Effector CD4-positive, alpha-beta T cell (primary cell): Measurements from ENCODE around the gene RAD51B.
A peak's percentile ranks its signal among the peaks of the same experiment; 100 is the strongest.
"Not testable (repeated sequence)": the region's sequence is repeated elsewhere in the genome, so short reads cannot be mapped to it uniquely, and the experiment has no call there.

Experiments
- DNase-seq: peaks from one replicate; pipeline ENCODE4 v3.0.0-alpha.2; 2020

Gene RAD51B

DNA sequence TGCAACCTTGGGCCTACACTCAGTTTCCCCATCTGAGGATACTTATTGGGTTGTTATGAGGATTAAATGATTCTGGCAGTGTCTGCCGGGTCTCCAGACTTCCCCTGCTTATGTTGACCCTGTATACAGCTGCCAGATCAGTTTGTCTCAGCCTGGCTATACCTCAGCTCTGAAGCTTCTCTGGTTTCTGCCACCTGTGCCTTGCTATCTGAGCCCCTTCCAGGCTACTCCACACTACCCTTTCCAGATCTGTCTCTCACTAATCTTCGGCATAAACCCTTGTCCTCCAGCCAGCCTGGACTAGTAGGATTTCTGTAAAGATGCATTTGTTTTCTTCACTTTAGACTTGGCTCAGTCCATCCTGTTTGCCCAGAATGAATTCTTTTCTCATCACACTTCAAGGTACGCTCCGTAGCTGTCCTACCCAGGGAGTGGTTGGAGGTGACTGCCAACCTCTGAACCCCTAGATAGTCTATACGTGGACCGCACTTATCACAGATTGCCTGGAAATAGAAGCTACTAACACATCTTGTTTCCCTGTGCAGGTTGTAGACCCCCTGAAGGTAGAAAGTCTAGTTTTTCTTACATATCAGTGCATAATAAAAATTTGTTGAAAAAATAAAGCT lies 422.4 kb downstream of the RAD51B start:
- no peak for DNase-seq

DNA sequence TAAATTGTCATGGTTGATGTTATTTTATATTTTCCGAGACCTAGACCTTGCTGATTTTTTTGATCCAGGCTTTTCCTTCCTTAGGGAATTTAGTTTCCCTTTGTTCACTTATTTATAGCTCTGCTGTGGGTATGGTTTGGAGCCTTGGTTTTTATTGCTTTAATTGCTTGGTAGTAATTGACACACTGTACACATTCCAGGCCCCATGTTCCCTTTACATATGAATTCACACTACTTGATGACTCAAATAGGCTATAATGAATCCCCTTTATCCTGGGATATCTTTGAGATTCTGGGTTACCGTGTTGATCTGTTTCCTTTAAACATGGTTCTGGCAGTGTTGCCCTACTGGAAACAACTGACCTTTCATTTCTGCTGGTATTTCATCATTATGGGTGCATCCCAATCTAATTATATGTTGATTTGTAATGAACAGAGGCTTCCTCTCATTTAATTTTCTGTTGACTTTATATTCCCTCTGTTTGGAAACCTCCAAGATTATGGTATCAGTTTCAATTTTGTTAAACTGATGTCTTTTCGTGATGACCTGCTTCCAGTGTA lies 424.0 kb downstream of the RAD51B start:
- DNase-seq, result no peak

DNA sequence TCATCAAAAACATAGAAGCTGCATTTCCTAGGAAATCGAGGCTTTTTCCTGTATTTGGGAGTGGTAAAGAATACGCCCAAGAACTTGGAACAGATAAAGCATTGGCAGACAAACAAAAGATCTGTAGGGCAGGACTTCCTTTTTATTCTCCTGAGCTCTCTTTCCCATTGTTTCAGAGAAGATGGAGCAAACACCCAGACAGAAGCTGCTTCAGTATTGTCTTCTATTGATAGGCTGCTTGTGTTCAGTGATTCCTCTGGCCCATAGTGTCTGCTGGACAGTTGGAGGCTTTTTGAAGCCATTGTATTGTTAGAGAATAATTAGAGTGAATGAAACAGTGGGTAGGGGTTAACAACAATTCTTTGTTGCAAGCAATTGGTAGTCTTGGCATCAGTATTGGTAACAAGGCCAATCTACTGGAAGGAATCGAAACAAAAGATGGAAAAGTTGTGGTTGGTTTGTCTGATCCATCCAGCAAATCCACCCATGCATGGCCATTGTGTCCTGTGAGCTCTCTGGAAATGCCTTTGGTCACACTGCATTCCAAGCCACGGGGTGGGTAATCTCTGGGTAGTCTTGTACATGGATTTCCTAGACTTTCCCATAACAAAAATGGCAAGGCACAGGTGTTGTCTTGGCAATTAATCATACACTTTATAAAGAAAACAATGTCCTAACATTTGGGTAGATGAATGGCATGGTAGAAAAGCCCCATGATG lies 424.8 kb downstream of the RAD51B start:
- no peak for DNase-seq

DNA sequence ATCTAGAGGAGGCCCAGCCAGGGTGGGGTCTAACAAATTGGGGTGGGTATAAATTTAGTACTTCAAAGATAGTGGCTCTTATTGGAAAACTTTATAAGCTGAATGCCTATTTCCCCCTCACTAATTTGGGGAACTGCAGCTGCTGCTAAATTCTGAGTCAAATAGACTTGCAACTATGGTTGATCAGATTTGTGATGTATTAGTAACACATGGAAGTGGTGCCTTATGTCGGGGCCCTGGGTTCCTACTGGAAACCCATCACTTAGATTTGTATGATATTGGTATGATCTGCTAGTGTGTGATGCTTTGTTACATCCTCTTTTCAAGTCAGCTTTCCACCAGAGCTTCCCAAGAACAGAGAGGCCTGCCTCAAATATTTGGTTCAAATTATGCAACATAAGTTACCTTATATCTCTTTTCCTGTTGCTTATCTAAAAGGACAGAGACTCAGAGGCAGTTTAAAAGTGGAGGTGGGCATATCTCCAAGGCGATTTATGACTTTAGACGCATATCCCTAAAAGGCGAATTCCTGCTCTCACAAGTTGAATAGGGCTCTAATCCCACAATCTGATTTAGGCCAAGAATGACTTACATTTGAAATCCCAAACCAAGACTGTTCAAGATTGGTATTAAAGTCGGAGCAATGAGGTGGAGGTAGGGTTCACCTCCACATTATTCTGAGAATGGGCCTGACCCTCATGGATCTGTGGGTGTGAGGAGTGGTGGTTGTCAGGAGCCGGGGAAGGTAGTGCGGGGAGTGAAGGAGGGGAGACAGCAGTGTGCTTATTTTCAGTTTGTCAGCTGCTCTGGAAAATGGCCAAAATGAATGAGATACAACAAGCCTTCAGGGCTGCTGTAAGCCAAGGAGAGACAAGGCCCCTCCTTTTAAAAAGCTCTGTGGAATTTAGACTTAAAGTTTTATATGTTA lies 425.8 kb downstream of the RAD51B start:
- DNase-seq, result no peak

DNA sequence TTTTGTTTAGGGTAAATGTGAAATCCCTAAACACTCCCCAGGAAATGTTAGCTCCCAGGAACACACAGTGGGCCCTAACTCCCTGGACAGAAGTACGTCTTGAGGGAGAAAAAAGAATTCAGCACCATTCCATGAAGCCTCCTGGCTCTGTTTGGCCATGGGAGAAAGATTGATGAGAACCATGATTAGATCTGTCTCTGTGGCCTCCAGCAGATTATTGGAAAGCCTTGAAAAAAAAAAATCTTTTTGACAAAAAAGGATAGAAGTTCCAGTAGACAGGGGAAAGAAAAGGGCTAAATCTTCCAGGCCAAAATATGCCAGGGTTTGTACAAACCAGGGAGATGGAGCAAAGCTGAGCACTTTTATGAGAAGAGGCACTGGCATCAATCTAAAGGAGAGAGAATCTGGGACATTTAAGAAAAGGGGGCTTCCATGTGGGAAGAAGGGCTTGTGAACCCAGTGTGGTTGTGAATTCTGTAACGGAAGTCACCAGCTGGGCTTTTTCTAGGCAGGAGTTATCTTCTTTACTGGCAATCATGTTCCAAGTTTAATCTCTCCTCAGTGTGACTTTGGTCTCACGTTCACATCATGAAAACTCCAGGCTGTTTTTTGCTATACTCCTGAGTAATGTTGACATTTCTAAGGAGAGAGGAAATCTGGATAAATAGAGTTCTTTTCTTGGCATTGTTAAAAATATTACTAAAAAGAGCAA lies 426.7 kb downstream of the RAD51B start:
- no peak for DNase-seq

DNA sequence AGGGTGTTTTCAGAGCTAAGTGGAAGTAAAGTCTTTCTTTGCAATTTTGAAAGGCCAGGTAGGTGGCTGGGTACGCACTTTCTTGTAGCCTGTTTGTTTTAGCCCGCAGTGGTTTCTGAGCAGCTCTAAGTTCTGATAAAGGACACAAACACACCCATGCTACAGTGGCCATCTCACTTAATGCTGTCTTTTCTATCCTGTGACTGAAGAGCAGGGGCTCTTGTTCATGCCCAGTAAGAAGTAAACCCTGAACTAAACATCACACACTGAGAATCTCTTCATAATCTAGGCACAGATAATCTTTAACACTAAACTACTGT lies 427.2 kb downstream of the RAD51B start:
- no peak for DNase-seq

DNA sequence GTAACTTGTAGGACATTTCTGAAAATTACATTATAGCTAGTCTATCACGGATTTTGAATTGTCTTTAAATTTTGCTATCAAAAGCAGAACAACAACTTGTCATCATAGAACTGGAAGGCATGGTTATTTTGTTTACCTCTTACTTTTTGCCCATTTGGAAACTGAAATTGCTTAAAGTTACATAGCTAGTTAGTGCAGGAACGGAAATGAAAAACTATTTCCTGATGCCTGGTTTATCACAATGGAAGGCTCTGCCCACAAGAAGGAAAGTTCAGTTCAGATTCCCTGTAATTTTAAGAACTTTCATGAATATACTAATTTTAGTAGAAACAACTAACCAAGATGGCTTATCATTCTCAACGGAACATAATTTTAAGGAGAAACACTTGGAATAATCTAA lies 427.7 kb downstream of the RAD51B start:
- DNase-seq, result no peak

DNA sequence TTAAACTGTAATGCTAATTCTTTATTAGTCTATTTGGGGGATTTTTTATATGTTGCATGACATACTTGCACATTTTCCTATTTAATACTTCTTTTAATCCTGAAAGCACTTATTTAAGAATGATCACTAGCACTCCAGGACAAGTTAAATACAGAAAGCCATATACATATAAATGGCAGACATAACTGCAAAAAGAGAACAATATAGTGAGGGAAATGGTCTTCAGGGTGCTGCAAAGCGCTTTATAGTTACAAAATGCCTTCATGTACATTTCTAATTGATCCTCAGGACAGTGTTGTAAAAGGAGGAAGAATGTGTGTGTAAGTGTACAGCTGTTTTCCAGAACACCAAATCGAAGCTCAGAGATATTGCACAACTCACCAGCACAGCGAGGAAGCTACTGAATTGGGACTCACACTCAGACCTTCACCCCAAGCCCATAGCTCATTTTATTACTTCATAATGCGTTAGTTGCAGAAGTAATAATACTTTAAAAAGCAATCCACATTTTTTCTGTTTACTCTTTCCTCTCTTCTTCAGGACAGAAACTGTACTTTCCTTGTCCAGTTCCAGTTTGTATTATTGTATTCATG lies 428.2 kb downstream of the RAD51B start:
- no peak for DNase-seq

DNA sequence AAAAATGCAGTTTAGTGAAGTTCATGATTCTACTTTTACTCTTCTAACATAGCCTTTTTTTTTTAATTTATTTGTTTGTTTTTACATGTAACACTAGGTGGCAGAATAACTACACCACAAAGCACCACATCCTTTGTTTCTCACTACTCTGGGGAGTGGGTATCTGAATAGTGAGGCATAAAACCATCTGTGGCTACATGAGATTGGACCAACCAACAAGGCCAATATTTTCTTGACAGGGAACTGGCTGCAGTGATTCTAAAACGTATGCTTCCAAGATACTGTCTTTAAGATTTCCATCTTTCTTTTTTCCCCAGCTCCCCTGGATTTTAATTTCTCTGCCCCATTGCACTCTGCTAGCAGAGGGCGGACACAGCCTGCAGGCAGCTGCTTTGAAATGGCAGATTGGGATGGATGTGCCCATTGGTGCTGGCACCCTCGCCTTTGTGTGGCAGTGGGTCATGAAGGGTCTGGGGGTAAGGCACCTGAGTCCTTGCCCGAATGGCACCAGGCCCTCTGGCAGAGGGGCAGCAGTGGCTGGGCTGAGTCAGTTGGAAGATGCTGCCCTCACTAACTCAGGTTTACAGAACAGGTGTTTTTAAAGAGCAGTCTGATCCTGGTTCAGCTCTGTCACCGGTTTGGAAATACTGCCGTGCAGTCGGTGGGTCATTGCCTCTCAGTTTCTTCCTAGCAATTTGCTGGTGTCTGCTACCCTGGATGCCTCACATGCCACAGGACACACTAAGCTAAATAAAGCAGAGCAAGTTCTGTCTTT lies 429.1 kb downstream of the RAD51B start:
- peak; percentile 10 for DNase-seq

DNA sequence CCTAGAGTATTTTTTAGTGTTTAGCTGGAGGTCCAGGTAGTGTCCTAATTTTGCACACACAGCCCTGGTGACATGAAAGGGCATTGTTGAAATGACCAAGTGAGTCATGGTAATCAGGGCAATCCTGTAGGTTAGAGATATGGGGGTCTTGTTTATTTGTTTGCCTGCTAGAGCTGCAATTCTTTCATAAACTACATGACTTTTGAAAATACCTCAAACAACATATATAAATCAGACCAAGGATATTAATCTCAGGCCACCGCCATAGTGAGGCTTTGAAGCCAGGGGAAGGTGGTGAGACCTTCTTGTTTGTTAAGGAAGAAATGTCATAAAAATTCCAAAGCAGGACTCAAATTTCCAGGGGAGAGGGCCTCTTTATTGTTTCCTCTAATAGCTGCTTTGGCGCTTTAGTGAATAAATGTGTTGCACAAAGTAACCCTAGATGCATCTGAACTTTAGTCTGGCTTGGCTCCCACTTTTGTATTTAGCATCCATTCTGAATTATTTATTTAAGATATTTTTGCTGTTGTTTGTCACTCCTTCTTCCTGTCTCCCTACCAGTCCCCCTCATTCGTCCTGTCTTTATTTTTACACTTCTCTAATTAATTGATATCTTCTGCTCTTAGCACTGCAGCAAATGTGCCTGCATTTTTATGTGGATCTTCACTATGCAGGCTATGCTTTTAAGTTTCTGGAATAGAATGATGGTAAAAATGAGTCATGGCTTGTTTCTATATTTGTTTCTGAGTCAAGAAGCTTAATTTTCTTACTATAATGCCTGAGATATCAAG lies 430.3 kb downstream of the RAD51B start:
- no peak for DNase-seq

DNA sequence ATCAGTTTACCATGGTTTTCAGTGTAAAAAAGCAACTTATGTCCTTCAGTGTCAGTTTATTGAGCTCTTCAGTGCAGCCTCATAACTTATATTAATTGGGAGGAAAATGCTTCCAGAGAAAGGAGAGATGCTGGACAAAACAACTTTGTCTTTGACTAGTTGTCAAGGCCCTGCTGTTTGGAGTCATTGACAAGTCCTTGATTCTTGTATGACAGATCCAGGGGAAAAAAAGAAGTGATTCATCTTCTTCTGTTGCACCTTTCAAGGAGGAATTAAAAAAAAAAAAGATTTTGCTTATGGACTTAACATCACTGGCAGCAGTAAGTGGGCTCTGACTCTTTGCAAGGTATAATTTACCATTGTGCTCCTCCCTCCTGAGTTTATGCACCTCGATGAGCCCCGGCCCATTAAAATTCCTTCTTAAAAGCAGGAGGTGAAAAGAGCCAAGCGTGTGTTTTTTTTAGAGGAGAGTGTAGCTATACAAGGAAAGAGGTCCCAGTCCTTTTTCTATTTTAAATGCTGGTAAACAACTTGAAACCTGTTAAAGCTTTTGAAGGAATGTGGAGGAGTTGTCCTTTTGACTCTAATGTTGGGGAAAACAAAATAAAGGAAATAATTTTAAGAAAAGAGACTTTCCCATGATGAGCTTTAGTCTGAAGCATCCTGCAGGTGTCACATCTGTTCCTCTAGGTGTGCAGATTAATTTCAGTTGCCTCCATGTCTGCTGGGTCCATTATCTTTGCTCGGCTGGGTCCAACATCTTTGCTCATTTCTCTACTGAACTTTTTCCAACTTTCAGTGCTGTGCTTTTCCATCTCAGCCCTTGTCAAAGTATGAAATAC lies 431.6 kb downstream of the RAD51B start:
- DNase-seq, result no peak

DNA sequence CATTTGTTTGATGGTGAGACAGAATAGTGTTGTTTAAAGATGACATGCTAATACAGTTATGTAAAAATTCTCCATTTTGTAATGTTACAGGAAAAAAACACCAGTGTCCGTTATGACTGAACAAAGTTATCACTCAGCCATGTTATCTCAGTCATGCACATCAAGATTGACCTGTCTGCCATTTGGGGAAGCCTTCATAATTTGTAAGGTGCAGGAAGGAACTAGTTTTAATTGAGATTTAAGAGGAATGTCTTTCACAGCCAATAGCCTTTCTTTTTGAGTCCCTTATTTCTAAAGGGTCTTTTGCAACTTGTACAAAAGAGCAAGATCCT lies 432.2 kb downstream of the RAD51B start:
- no peak for DNase-seq

DNA sequence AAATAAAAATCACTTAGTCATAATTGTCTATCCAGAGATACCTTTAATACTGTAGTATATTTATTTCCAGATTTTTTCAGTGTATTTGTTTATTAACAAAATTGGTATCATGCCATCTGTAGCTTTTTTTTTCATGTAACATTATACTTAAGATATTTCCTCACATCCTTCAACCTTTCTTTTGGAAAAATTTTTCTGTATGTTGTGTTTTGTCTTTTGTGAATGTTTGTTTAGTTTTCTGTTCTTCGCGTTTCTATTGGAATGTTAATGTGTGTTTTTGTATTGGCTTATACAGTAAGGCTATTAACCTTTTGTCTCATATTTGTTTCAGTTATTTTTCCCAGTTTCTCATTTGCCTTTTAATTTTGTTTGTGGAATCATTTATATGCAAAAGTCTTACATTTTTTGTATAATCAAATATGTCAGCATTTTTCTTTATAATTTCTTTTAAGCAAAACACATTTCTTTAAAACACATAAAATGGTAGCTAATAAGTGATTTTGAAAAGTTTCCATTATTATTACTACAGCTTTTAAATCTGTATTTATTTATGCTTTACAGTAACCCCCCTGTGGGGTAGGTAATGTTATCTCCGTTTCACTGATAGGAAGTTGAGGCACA lies 433.7 kb downstream of the RAD51B start:
- no peak for DNase-seq

DNA sequence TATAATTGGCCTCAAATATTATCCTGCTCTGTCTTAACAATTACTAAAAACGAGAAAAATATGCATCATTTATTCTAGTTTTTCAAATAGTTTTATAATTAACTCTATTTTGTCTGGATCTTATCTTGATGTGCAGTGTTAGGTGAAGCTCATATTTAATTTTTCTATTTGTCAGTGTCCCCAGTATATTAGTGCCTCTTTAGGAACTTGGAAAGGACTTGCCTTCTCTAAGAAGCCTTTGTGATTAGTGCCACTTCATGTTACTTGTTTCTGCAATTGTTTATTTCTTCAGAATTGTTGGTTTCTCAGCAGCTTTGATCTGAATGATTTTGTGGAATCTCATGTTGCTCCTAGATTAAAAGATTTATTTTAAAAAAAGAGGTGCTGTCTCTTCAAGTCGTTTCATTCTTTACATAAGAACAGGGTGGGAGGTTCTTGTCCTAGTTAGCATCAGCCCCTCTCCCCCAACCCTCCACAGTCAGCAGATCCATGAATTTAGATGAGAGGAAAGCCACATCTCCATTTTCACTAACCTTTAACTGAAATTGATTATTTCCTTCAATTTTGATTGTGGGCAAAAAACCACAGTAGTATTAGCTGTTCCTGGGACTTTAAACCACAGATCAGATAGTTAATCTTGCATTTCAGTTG lies 434.4 kb downstream of the RAD51B start:
- DNase-seq, result no peak

DNA sequence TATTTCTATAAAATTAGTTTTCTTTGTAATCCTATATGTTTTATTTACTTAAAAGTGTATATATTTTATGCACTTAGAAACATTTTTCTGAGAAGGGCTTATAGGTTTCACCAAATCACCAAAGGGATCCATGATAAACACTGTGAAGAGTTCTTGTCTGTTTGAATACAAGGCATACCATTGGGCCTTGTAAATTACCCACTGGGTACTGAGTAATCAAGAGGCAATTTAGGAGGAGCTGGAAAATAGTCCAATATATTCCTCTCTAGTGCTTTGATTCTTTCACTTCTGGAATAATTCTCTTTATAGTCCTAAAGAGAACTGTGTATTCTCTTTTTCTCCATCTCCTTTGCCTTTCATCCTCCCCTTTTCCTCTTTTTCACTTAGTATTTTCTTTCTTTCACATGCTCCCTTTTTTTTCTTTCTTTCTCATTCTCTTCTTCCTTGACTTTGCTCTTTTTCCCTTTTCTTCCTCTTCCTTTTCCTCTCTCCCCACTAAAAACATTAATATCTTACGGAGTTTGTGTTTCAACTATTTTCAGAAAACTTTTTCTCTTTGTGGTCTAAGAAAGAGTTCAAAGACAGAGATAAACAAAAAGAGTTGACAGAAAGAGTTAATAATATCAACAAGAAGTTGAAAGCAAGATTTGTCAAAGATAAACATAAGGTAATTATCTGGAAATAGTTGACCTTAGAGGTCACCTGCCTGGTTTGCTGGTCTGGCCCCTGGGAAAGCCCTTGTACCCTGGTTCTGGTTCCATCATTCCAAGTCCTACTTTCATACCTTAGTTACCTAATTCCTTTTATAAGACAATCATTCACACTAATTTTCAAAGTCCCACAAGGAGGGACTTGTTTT lies 435.3 kb downstream of the RAD51B start:
- DNase-seq, result no peak

DNA sequence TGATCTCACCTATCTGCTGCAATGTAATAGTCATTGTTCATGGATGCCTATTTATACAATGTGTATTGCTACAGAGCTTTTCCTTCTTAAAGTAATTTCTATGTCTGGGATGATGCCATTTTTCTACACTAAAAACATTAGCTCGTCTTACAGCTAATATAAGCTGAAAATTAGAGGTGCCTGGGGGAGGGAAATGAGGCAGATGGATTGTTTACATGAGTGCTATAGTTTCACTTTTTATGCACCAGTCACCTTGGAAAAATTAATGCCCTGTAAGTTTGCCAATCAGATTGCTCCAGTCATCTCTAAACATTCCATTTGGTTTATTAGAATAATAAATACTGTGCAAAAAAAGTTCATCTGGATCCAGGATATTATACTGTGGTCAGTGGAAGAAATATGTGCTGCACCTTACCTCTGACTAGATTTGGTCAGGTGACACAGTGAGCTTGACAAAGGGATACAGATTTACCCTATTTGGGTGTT lies 436.2 kb downstream of the RAD51B start:
- DNase-seq, result no peak

DNA sequence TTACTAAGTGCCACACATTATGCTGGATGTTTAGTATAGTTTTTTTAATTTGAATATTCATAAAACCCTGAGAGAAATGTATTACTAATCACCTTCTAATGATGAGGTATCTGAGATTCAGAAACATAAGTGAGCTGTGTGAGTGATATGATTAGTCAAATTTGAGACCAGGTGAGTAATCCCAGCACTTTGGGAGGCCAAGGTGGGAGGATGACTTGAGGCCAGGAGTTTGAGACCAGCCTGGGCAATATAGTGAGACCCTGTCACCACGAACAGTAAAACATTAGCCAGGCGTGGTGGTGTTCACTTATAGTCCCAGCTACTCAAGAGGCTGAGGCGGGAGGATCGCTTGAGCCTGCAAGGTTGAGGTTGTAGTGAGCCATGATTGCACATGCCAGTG lies 438.4 kb downstream of the RAD51B start:
- no peak for DNase-seq

DNA sequence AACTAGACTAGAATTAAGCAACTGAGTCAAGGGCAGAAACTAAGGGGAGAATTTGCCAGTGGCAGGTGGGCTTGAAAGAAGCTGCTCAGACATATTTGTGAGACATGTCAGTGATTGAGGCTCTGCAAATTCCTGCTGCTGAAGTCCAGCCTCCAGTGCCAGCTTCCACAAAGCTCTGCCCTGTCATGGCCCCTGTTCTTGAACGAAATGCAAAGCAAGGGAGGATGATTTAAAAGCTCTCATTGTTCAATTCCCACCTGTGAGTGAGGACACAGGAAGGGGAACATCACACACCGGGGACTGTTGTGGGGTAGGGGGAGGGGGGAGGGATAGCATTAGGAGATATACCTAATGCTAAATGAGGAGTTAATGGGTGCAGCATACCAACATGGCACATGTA lies 439.4 kb downstream of the RAD51B start:
- DNase-seq, result not testable (repeated sequence)
